HepG2 (cell line): Measurements from ENCODE around the gene SH3GL2. TPM values are rescaled to one million over a fixed set of nuclear protein-coding genes. Genes with fewer than 3 reads are reported as not detected.

Experiments
- ATAC-seq: fragments of 200-7000 bp; cut with Tn5 transposase; 3 replicates; pipeline ENCODE4 v1.9.1; 2020; ENCODE audit warnings: mild to moderate bottlenecking, moderate library complexity
- BruUV-seq: library from RNA; stranded (reverse); fragments of 400-500 nt; replicated peaks from 2 replicates; lab custom pipeline; 2021; lab: Mats Ljungman, UMichigan
- CTCF ChIA-PET: fragments of 300-600 bp; formaldehyde crosslinking; extraction: SDS; loops from one replicate; lab custom pipeline; 2021; ENCODE audit warnings: low total read pairs, inconsistent platforms, low intra/inter-chr PET ratio; lab: Yijun Ruan, JAX
- POLR2A ChIA-PET: fragments of 350-600 bp; sonication (Branson Sonifier 250); formaldehyde crosslinking; loops from one replicate; lab custom pipeline; 2020; ENCODE audit warnings: antibody characterized with exemption, inconsistent platforms; lab: Yijun Ruan, JAX
- DNase-seq: peaks from one replicate; pipeline ENCODE4 v3.0.0-alpha.2; 2015; ENCODE audit warnings: low spot score
- FAIRE-seq: peaks from 3 replicates; lab custom pipeline; 2011; peaks lifted over from hg19 to GRCh38; lab: Jason Lieb, UNC
- H2AFZ ChIP-seq: one replicate; pipeline ENCODE4 v1.6.1; 2011; ENCODE audit warnings: low read length, inconsistent platforms
- H3K27ac ChIP-seq: fragments of 300-600 bp; 3 replicates; pipeline ENCODE4 v1.8.0; 2011; ENCODE audit warnings: mixed run types, mild to moderate bottlenecking, mixed read lengths, low read length, inconsistent platforms; ENCODE audit not compliant: insufficient read depth; ENCODE audit errors: extremely low read length
- H3K27me3 ChIP-seq, 2 experiments: fragments of 200-600 bp in 1 of 2; 2 replicates in 1 of 2; 3 replicates in 1 of 2; pipeline versions ENCODE4 v1.6.0 to v1.8.0; 2011; ENCODE audit warnings: low read length in 2 of 2, mild to moderate bottlenecking in 2 of 2, moderate library complexity in 2 of 2, inconsistent platforms in 1 of 2; ENCODE audit not compliant: insufficient read depth in 2 of 2, control insufficient read depth in 1 of 2
- H3K36me3 ChIP-seq, 2 experiments: fragments of 200-600 bp in 1 of 2; replicated peaks in 1 of 2; 2 replicates in 1 of 2; 3 replicates in 1 of 2; pipeline versions ENCODE4 v1.5.1 to v1.8.0; 2011; ENCODE audit warnings: low read length in 2 of 2, inconsistent platforms in 1 of 2; ENCODE audit not compliant: insufficient read depth in 2 of 2, control insufficient read depth in 1 of 2
- H3K4me1 ChIP-seq: 2 replicates; pipeline ENCODE4 v1.5.1; 2012; ENCODE audit warnings: low read length, inconsistent platforms; ENCODE audit not compliant: insufficient read depth
- H3K4me2 ChIP-seq: 2 replicates; pipeline ENCODE4 v1.6.0; 2011; ENCODE audit warnings: low read depth, low read length, inconsistent platforms
- H3K4me3 ChIP-seq, 3 experiments: fragments of 200-600 bp in 1 of 3; sonication (generic), shearing (Covaris generic) in 1 of 3; replicated peaks in 1 of 3; 2 replicates each; pipeline ENCODE4 v1.5.1; 2011 to 2016; ENCODE audit warnings: low read length in 3 of 3, inconsistent platforms in 2 of 3, low read depth in 2 of 3, mild to moderate bottlenecking in 2 of 3, control low read depth in 1 of 3, mixed read lengths in 1 of 3; ENCODE audit not compliant: insufficient read depth in 1 of 3
- H3K79me2 ChIP-seq: one replicate; pipeline ENCODE4 v1.6.1; 2011; ENCODE audit warnings: low read length, inconsistent platforms; ENCODE audit not compliant: insufficient read depth
- H3K9ac ChIP-seq: 2 replicates; pipeline ENCODE4 v1.6.0; 2011; ENCODE audit warnings: mild to moderate bottlenecking, low read depth, low read length, inconsistent platforms; ENCODE audit not compliant: insufficient read depth
- H3K9me3 ChIP-seq: 2 replicates; pipeline ENCODE4 v1.5.1; 2012; ENCODE audit warnings: mild to moderate bottlenecking, low read length
- H4K20me1 ChIP-seq: 2 replicates; pipeline ENCODE4 v1.6.0; 2011; ENCODE audit warnings: inconsistent platforms, mild to moderate bottlenecking, low read length, moderate library complexity; ENCODE audit not compliant: insufficient read depth
- ATF1 ChIP-seq: IDR thresholded peaks from 2 replicates; pipeline ENCODE4 v1.6.1; 2016; ENCODE audit warnings: mild to moderate bottlenecking, control low read depth
- ATRX ChIP-seq: sonication (generic); formaldehyde crosslinking; IDR thresholded peaks from 2 replicates; pipeline ENCODE4 v1.4.0; 2020; ENCODE audit warnings: missing genetic modification reagents, borderline replicate concordance
- CBX1 ChIP-seq: IDR thresholded peaks from one replicate; pipeline ENCODE4 v1.6.1; 2016; ENCODE audit warnings: antibody characterized with exemption, low read depth
- CEBPB ChIP-seq: IDR thresholded peaks from 2 replicates; pipeline ENCODE4 v1.6.1; 2011; ENCODE audit warnings: low read depth, low read length, improper control_type of control experiment, borderline replicate concordance
- CREB1 ChIP-seq, 2 experiments: fragments of 450-650 bp in 1 of 2; IDR thresholded peaks; 2 replicates each; pipeline ENCODE4 v1.6.1; 2016 to 2017; ENCODE audit warnings: control low read depth in 1 of 2, mild to moderate bottlenecking in 1 of 2, missing compliant biosample characterization in 1 of 2, missing genetic modification characterization in 1 of 2
- FOXA1 ChIP-seq, 2 experiments: fragments of 450-650 bp in 1 of 2; sonication (generic) in 1 of 2; formaldehyde crosslinking in 1 of 2; IDR thresholded peaks; 2 replicates each; pipeline versions ENCODE4 v1.4.0 to v1.6.1; 2016 to 2020; ENCODE audit warnings: missing genetic modification reagents in 1 of 2
- GRHL1 ChIP-seq: sonication (generic); formaldehyde crosslinking; conservative IDR thresholded peaks from 2 replicates; pipeline ENCODE4 v1.8.0; 2022; ENCODE audit warnings: missing genetic modification reagents
- HMGA1 ChIP-seq: sonication (generic); formaldehyde crosslinking; conservative IDR thresholded peaks from 2 replicates; pipeline ENCODE4 v1.4.0; 2020; ENCODE audit warnings: missing genetic modification reagents
- MTA1 ChIP-seq: sonication (generic); formaldehyde crosslinking; IDR thresholded peaks from 2 replicates; pipeline ENCODE4 v1.4.0; 2020; ENCODE audit warnings: missing genetic modification reagents, mild to moderate bottlenecking, borderline replicate concordance
- SMAD9 ChIP-seq: sonication (generic); formaldehyde crosslinking; IDR thresholded peaks from 2 replicates; pipeline ENCODE4 v1.5.1; 2020; ENCODE audit warnings: mild to moderate bottlenecking, missing genetic modification reagents
- ZBTB7A ChIP-seq: sonication (generic); formaldehyde crosslinking; IDR thresholded peaks from 2 replicates; pipeline ENCODE4 v1.8.0; 2022; ENCODE audit warnings: mild to moderate bottlenecking, missing genetic modification reagents
- ZNF253 ChIP-seq: sonication (generic); formaldehyde crosslinking; IDR thresholded peaks from 2 replicates; pipeline ENCODE4 v1.8.0; 2022; ENCODE audit warnings: mild to moderate bottlenecking, missing genetic modification reagents, borderline replicate concordance
- ZNF33A ChIP-seq: sonication (generic); formaldehyde crosslinking; IDR thresholded peaks from 2 replicates; pipeline ENCODE4 v1.5.1; 2020; ENCODE audit warnings: missing genetic modification reagents, mild to moderate bottlenecking, moderate library complexity, borderline replicate concordance
- ZNF383 ChIP-seq: sonication (generic); formaldehyde crosslinking; IDR thresholded peaks from 2 replicates; pipeline ENCODE4 v1.4.0; 2020; ENCODE audit warnings: missing genetic modification reagents, mild to moderate bottlenecking, borderline replicate concordance
- ZNF580 ChIP-seq: IDR thresholded peaks from 2 replicates; pipeline ENCODE4 v1.6.1; 2016; ENCODE audit warnings: low read depth, borderline replicate concordance
- ZNF773 ChIP-seq: sonication (generic); formaldehyde crosslinking; IDR thresholded peaks from 2 replicates; pipeline ENCODE4 v1.4.0; 2020; ENCODE audit warnings: missing genetic modification reagents, borderline replicate concordance
- ZNF800 ChIP-seq: sonication (generic); formaldehyde crosslinking; IDR thresholded peaks from 2 replicates; pipeline ENCODE4 v1.4.0; 2020; ENCODE audit warnings: missing genetic modification reagents
- WGBS: methylation state at CpG from one replicate; pipeline ENCODE4 v1.1.6; 2017; ENCODE audit warnings: low lambda C conversion rate; 5-methylcytosine and 5-hydroxymethylcytosine counted together
- in situ Hi-C: cut with HindIII; loops from 2 replicates; pipeline ENCODE4 v1.10.0; 2017; ENCODE audit warnings: low pct_unique_long_range_greater_than_20kb; ENCODE audit not compliant: extremely low pct_ligation_motif_present
- intact Hi-C: fragments of 100-400 bp; cut with micrococcal nuclease; formaldehyde crosslinking; loops from one replicate; pipeline ENCODE4 v1.10.0; 2022; ENCODE audit not compliant: unreplicated experiment
- polyA plus RNA-seq, 8 experiments: library from polyadenylated mRNA; depleted of rRNA in 3 of 8; stranded (reverse) in 7 of 8; unstranded in 1 of 8; fragments of >200 nt; fragmentation: Illumina TruSeq in 4 of 8; extraction: Trizol in 4 of 8; gene quantifications; 2 replicates each; pipeline versions ENCODE4 v1.2.1 to v1.2.3, GENCODE V29; 2011 to 2016; ENCODE audit warnings: low read depth in 4 of 8, missing spikeins in 1 of 8, mixed read lengths in 1 of 8; ENCODE audit not compliant: insufficient read depth in 1 of 8
- total RNA-seq, 5 experiments: library from RNA; depleted of rRNA; stranded (reverse); fragments of >200 nt; fragmentation: Illumina TruSeq; extraction: Trizol; gene quantifications; 2 replicates each; pipeline ENCODE4 v1.2.3, GENCODE V29; 2016; ENCODE audit warnings: low read depth in 1 of 5
- TF ChIP-seq, protein P1 (sequence below): sonication (generic); formaldehyde crosslinking; IDR thresholded peaks from 2 replicates; pipeline ENCODE4 v1.4.0; 2020; ENCODE audit warnings: mild to moderate bottlenecking, missing genetic modification reagents

Gene SH3GL2
- total and polyA plus RNA-seq, 2 of the 13 experiments (the other 11 are each of a cell fraction or from before 2014, with no cell fraction given): 0.04 TPM; not detected in 1

- no peak for TF ChIP-seq ATF1 (CRISPR knock-in tag)
- no peak for TF ChIP-seq ZNF800 (CRISPR knock-in tag)
- TF ChIP-seq MTA1 (CRISPR knock-in tag): no peak
- TF ChIP-seq, all 625 proteins: peak for 0
Observed at GRCh38 chr9:17535176-17535575, 43.7 kb upstream of the SH3GL2 start (continued).

- TF ChIP-seq CEBPB: no peak
- TF ChIP-seq ZNF33A: no peak
- no peak for TF ChIP-seq ZNF773 (CRISPR knock-in tag)
- TF ChIP-seq ZNF383: no peak
- no peak for TF ChIP-seq ZNF253
- TF ChIP-seq FOXA1 (IDR thresholded peaks at IDR 0.05): no peak
- TF ChIP-seq FOXA1 (CRISPR knock-in tag; IDR thresholded peaks at IDR 0.05): no peak
- TF ChIP-seq HMGA1 (CRISPR knock-in tag): no peak
- no peak for TF ChIP-seq GRHL1 (CRISPR knock-in tag)
- no peak for TF ChIP-seq ZBTB7A (CRISPR knock-in tag)
- TF ChIP-seq ZNF580 (CRISPR knock-in tag): no peak
- no peak for TF ChIP-seq ATRX (CRISPR knock-in tag)
- no peak for TF ChIP-seq SMAD9 (CRISPR knock-in tag)
- no peak for TF ChIP-seq CBX1
- TF ChIP-seq CREB1 (IDR thresholded peaks at IDR 0.05): no peak
- TF ChIP-seq CREB1 (CRISPR knock-in tag; IDR thresholded peaks at IDR 0.05): no peak
- TF ChIP-seq, protein P1, sequence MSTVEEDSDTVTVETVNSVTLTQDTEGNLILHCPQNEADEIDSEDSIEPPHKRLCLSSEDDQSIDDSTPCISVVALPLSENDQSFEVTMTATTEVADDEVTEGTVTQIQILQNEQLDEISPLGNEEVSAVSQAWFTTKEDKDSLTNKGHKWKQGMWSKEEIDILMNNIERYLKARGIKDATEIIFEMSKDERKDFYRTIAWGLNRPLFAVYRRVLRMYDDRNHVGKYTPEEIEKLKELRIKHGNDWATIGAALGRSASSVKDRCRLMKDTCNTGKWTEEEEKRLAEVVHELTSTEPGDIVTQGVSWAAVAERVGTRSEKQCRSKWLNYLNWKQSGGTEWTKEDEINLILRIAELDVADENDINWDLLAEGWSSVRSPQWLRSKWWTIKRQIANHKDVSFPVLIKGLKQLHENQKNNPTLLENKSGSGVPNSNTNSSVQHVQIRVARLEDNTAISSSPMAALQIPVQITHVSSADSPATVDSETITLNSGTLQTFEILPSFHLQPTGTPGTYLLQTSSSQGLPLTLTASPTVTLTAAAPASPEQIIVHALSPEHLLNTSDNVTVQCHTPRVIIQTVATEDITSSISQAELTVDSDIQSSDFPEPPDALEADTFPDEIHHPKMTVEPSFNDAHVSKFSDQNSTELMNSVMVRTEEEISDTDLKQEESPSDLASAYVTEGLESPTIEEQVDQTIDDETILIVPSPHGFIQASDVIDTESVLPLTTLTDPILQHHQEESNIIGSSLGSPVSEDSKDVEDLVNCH (CRISPR knock-in tag): no peak
- POLR2A ChIA-PET: no interaction called here
- WGBS: 11% methylated on average over 7 of the region's 7 CpGs
- no peaks in the 10 kb centered on the region for H3K4me1 ChIP-seq
- no TSS peak for BruUV-seq
- H3K79me2 ChIP-seq: no peaks in the 10 kb centered on the region
- no peaks in the 10 kb centered on the region for H3K36me3 ChIP-seq
- no peak overlapping the region for H3K4me3 ChIP-seq
- H3K27me3 ChIP-seq: 0 out of 5 replicates have a peak, but pooled peaks cover 0 to 4% of the 10 kb centered on the region in 2 experiments
- no peak overlapping the region for H2AFZ ChIP-seq
- CTCF ChIA-PET: no interaction called here
- DNase-seq: no peak
- H3K9ac ChIP-seq: no peak overlapping the region
- no peak for ATAC-seq
- H3K9me3 ChIP-seq: no peaks in the 10 kb centered on the region
- in situ Hi-C loops (no loop called here), intact Hi-C loops (no loop called here)
- no peak for FAIRE-seq
- H4K20me1 ChIP-seq: no peaks in the 10 kb centered on the region
- no peak overlapping the region for H3K4me2 ChIP-seq
- no peak overlapping the region for H3K27ac ChIP-seq
Observed at GRCh38 chr9:17536027-17536426, 42.8 kb upstream of the SH3GL2 start.
